Panc1 (cell line): ENCODE data around the gene ZNF516. TPM values are rescaled to one million over a fixed set of nuclear protein-coding genes. Genes with fewer than 3 reads are reported as not detected.
A peak's percentile ranks its signal among the peaks of the same experiment; 100 is the strongest.

Source experiments
- ATAC-seq: fragments of 200-7000 bp; cut with Tn5 transposase; 2 replicates; pipeline ENCODE4 v1.9.1; 2020; ENCODE audit warnings: mild to moderate bottlenecking, moderate library complexity
- BruUV-seq: library from RNA; stranded (reverse); fragments of 400-500 nt; replicated peaks from 2 replicates; lab custom pipeline; 2021; lab: Mats Ljungman, UMichigan
- CTCF ChIA-PET: fragments of 300-600 bp; sonication (Branson Sonifier 250); formaldehyde crosslinking; loops from one replicate; lab custom pipeline; 2022; ENCODE audit warnings: antibody characterized with exemption; lab: Charles Lee
- POLR2A ChIA-PET: fragments of 300-600 bp; sonication (Branson Sonifier 250); formaldehyde crosslinking; loops from one replicate; lab custom pipeline; 2022; ENCODE audit warnings: antibody characterized with exemption; lab: Charles Lee
- DNase-seq: peaks from one replicate; pipeline ENCODE4 v3.0.0-alpha.2; 2010; ENCODE audit warnings: low read depth, low spot score
- H3K27ac ChIP-seq: 2 replicates; pipeline ENCODE4 v1.5.1; 2011; ENCODE audit warnings: mild to moderate bottlenecking, low read length, inconsistent platforms
- H3K27me3 ChIP-seq: fragments of 200-500 bp; sonication (Bioruptor generic); 2 replicates; pipeline ENCODE4 v1.6.0; 2014; ENCODE audit warnings: low read length, inconsistent platforms; ENCODE audit not compliant: control insufficient read depth, insufficient read depth
- H3K36me3 ChIP-seq: fragments of 200-500 bp; sonication (Bioruptor generic); 2 replicates; pipeline ENCODE4 v1.5.1; 2014; ENCODE audit warnings: inconsistent platforms, mild to moderate bottlenecking, low read length, moderate library complexity; ENCODE audit not compliant: control insufficient read depth, insufficient read depth
- H3K4me1 ChIP-seq: 2 replicates; pipeline ENCODE4 v1.5.1; 2011; ENCODE audit warnings: inconsistent platforms, mild to moderate bottlenecking, low read length, moderate library complexity; ENCODE audit not compliant: control insufficient read depth, insufficient read depth
- H3K4me3 ChIP-seq, 2 experiments: 2 replicates each; pipeline ENCODE4 v1.5.1; 2011 to 2012; ENCODE audit warnings: low read depth in 2 of 2, low read length in 2 of 2, mild to moderate bottlenecking in 2 of 2, inconsistent platforms in 1 of 2, moderate library complexity in 1 of 2
- H3K9me3 ChIP-seq: fragments of 200-500 bp; sonication (Bioruptor generic); 2 replicates; pipeline ENCODE4 v1.5.1; 2014; ENCODE audit warnings: low read depth, mild to moderate bottlenecking, inconsistent platforms, low read length, moderate library complexity; ENCODE audit not compliant: control insufficient read depth, insufficient read depth
- POLR2AphosphoS5 ChIP-seq: IDR thresholded peaks from 2 replicates; pipeline ENCODE4 v1.6.1; 2012; ENCODE audit warnings: mild to moderate bottlenecking, low read depth, low read length, moderate library complexity
- SIN3A ChIP-seq: IDR thresholded peaks from 2 replicates; pipeline ENCODE4 v1.6.1; 2012; ENCODE audit warnings: low read depth, mild to moderate bottlenecking, low read length, moderate library complexity, borderline replicate concordance; ENCODE audit not compliant: insufficient read depth
- TCF7L2 ChIP-seq: IDR thresholded peaks from 2 replicates; pipeline ENCODE4 v1.6.1; 2011; ENCODE audit warnings: mild to moderate bottlenecking, low read depth, low read length, inconsistent platforms
- in situ Hi-C: cut with HindIII; loops from 2 replicates; pipeline ENCODE4 v1.10.0; 2016; ENCODE audit warnings: low sequenced_read_pairs, low pct_unique_long_range_greater_than_20kb
- intact Hi-C: fragments of 100-400 bp; cut with micrococcal nuclease; formaldehyde crosslinking; loops from one replicate; pipeline ENCODE4 v1.10.0; 2022; ENCODE audit not compliant: unreplicated experiment
- total RNA-seq: library from RNA; stranded (reverse); gene quantifications from one replicate; pipeline ENCODE4 v1.2.1, GENCODE V29; 2021; ENCODE audit not compliant: unreplicated experiment
- TF ChIP-seq, protein P1 (sequence below): fragments of 450-650 bp; IDR thresholded peaks from 2 replicates; pipeline ENCODE4 v1.5.1; 2017; ENCODE audit warnings: mild to moderate bottlenecking
- TF ChIP-seq, protein P2 (sequence below), 2 experiments: IDR thresholded peaks; 2 replicates each; pipeline ENCODE4 v1.6.1; 2011 to 2012; ENCODE audit warnings: low read depth in 2 of 2, control low read depth in 1 of 2, low read length in 1 of 2, mild to moderate bottlenecking in 1 of 2, moderate library complexity in 1 of 2; ENCODE audit not compliant: insufficient read depth in 1 of 2

The ZNF516 gene
- total RNA-seq, 1 experiment from 2014 or later: 28.6 TPM

DNA sequence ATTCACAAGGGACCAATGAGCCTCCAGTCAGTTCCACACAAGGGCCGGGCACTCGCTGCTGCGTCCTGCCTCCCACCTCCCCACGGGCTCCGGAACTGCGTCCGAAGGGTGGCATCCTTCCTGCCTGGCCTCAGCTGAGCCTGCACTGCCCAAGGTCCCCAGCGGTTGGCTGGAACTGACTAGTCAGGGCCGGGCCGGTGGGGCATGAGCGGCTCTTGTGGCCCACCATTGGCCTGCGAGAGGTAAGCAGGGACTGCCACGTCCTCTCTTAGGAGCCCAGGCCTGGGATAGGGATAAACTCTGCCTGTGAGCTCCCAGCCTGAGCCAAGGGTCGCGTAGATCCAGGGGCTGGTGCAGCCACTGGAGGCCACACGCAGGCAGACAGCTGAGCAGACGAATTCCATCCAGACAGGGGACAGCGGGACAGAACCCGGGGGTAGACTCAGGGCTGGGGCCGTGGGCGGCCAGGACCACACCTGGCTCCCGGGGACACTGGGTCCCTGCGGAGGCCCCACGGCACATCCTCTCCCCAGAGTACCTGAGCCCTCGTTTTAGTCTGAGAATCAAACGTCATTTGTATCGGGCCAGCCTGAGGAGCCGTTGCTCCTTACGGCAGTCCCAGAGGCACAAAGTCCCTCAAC, 148.4 kb downstream of the ZNF516 start:
- in situ Hi-C loops: no loop called here
- Histone ChIP-seq H3K27me3 (peaks cover 2% of the 10 kb centered on the region; the same call in 1 of the 2 replicates), H3K36me3 (no peaks in the 10 kb centered on the region), H3K4me3 (no peak overlapping the region), H3K4me1 (peaks cover 13% of the 10 kb centered on the region), H3K27ac (no peak overlapping the region), H3K9me3 (no peaks in the 10 kb centered on the region)
- ATAC-seq: 0 out of 2 replicates have a peak, but pooled peaks have one; percentile 10
- BruUV-seq: no TSS peak
- TF ChIP-seq, protein P1, sequence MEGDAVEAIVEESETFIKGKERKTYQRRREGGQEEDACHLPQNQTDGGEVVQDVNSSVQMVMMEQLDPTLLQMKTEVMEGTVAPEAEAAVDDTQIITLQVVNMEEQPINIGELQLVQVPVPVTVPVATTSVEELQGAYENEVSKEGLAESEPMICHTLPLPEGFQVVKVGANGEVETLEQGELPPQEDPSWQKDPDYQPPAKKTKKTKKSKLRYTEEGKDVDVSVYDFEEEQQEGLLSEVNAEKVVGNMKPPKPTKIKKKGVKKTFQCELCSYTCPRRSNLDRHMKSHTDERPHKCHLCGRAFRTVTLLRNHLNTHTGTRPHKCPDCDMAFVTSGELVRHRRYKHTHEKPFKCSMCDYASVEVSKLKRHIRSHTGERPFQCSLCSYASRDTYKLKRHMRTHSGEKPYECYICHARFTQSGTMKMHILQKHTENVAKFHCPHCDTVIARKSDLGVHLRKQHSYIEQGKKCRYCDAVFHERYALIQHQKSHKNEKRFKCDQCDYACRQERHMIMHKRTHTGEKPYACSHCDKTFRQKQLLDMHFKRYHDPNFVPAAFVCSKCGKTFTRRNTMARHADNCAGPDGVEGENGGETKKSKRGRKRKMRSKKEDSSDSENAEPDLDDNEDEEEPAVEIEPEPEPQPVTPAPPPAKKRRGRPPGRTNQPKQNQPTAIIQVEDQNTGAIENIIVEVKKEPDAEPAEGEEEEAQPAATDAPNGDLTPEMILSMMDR: no peak
- no peak for TF ChIP-seq TCF7L2
- no peak for TF ChIP-seq SIN3A
- no peak for TF ChIP-seq POLR2AphosphoS5
- TF ChIP-seq, protein P2, sequence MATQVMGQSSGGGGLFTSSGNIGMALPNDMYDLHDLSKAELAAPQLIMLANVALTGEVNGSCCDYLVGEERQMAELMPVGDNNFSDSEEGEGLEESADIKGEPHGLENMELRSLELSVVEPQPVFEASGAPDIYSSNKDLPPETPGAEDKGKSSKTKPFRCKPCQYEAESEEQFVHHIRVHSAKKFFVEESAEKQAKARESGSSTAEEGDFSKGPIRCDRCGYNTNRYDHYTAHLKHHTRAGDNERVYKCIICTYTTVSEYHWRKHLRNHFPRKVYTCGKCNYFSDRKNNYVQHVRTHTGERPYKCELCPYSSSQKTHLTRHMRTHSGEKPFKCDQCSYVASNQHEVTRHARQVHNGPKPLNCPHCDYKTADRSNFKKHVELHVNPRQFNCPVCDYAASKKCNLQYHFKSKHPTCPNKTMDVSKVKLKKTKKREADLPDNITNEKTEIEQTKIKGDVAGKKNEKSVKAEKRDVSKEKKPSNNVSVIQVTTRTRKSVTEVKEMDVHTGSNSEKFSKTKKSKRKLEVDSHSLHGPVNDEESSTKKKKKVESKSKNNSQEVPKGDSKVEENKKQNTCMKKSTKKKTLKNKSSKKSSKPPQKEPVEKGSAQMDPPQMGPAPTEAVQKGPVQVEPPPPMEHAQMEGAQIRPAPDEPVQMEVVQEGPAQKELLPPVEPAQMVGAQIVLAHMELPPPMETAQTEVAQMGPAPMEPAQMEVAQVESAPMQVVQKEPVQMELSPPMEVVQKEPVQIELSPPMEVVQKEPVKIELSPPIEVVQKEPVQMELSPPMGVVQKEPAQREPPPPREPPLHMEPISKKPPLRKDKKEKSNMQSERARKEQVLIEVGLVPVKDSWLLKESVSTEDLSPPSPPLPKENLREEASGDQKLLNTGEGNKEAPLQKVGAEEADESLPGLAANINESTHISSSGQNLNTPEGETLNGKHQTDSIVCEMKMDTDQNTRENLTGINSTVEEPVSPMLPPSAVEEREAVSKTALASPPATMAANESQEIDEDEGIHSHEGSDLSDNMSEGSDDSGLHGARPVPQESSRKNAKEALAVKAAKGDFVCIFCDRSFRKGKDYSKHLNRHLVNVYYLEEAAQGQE (IDR thresholded peaks at IDR 0.05; ENCODE audit: insufficient read depth in 1 of 2, low read depth in 2 of 2, low read length in 1 of 2): no peak
- no peak for DNase-seq
- intact Hi-C loops: loop anchor here (10.0 kb wide), 1 partner anchor 1692 kb away; no protein-coding TSS in a partner anchor
- POLR2A ChIA-PET: interaction anchor here (0.7 kb wide), 1 partner anchor 1704 kb away, joined by 3 read pairs; no protein-coding TSS in a partner anchor
- CTCF ChIA-PET: no interaction called here

DNA sequence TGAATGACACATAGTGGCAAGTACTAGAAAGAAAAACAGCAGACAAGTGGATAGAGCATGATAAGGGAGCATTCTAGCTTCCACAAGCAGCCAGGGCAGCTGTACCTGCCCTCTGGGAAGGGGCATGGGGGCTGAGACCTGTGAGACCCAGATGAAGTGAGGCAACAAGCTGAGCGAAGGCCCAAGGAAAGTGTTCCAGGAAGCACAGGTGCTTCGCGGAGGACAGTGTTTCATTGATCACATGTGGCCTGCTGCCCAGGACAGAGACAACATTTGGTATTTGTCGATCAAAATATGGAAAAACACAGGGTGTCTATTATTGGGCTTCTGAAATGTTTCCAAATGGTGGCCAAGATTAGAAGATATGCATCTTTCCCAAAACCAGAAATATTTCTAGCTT, 149.1 kb downstream of the ZNF516 start:
- no peaks in the 10 kb centered on the region for H3K36me3 ChIP-seq
- no peaks in the 10 kb centered on the region for H3K9me3 ChIP-seq
- in situ Hi-C loops: no loop called here
- no peak overlapping the region for H3K27ac ChIP-seq
- BruUV-seq: no TSS peak
- ATAC-seq (no peak), DNase-seq (no peak)
- no peak for TF ChIP-seq POLR2AphosphoS5
- ChIA-PET CTCF (no interaction called here), POLR2A (interaction anchor here (0.7 kb wide), 1 partner anchor 1703 kb away, joined by 3 read pairs; no protein-coding TSS in a partner anchor)
- intact Hi-C loops: loop anchor here (10.0 kb wide), 1 partner anchor 1691 kb away; no protein-coding TSS in a partner anchor
- no peak overlapping the region for H3K4me3 ChIP-seq
- peaks cover 2% of the 10 kb centered on the region; the same call in 1 of the 2 replicates for H3K27me3 ChIP-seq
- peaks cover 12% of the 10 kb centered on the region; the same call in 1 of the 2 replicates for H3K4me1 ChIP-seq
